BE2C (cell line): ENCODE measurements around the gene TUBB4B.

ENCODE experiments used
- DNase-seq: peaks from one replicate; pipeline ENCODE4 v3.0.0-alpha.2; 2020
- H3K27me3 ChIP-seq: fragments of 250-450 bp; sonication (Bioruptor Pico); 2 replicates; pipeline ENCODE4 v1.5.1; 2020; ENCODE audit warnings: mild to moderate bottlenecking
- H3K36me3 ChIP-seq: fragments of 250-450 bp; sonication (Bioruptor Pico); 2 replicates; pipeline ENCODE4 v1.5.1; 2020; ENCODE audit warnings: mild to moderate bottlenecking
- H3K4me1 ChIP-seq: fragments of 250-450 bp; sonication (Bioruptor Pico); 2 replicates; pipeline ENCODE4 v1.5.1; 2020
- H3K4me3 ChIP-seq: 2 replicates; pipeline ENCODE4 v1.5.1; 2011; ENCODE audit warnings: low read depth, low read length
- H3K9me3 ChIP-seq: fragments of 250-450 bp; sonication (Bioruptor Pico); 2 replicates; pipeline ENCODE4 v1.5.1; 2020
- CTCF ChIP-seq: IDR thresholded peaks from 2 replicates; pipeline ENCODE4 v1.5.1; 2012; ENCODE audit warnings: mild to moderate bottlenecking, low read depth, low read length

TUBB4B gene

GRCh38 chr9:137219757-137220316 lies 21.2 kb upstream of the TUBB4B start:
- H3K4me1 ChIP-seq, result peaks cover 16% of the 10 kb centered on the region
- H3K27me3 ChIP-seq, result no peaks in the 10 kb centered on the region
- no peaks in the 10 kb centered on the region for H3K36me3 ChIP-seq
- no peak for DNase-seq
- no peak overlapping the region for H3K4me3 ChIP-seq
- no peak for TF ChIP-seq CTCF
- H3K9me3 ChIP-seq, result no peaks in the 10 kb centered on the region

GRCh38 chr9:137220317-137221094 lies 20.6 kb upstream of the TUBB4B start:
- no peaks in the 10 kb centered on the region for H3K36me3 ChIP-seq
- no peak for DNase-seq
- no peak overlapping the region for H3K4me3 ChIP-seq
- no peak for TF ChIP-seq CTCF
- no peaks in the 10 kb centered on the region for H3K27me3 ChIP-seq
- no peaks in the 10 kb centered on the region for H3K9me3 ChIP-seq
- peaks cover 16% of the 10 kb centered on the region for H3K4me1 ChIP-seq

GRCh38 chr9:137221095-137221505 lies 20.0 kb upstream of the TUBB4B start:
- Histone ChIP-seq H3K36me3 (no peaks in the 10 kb centered on the region), H3K4me3 (no peak overlapping the region), H3K27me3 (no peaks in the 10 kb centered on the region), H3K9me3 (no peaks in the 10 kb centered on the region), H3K4me1 (peaks cover 16% of the 10 kb centered on the region)
- TF ChIP-seq CTCF, result no peak
- DNase-seq, result no peak

GRCh38 chr9:137221506-137222111 lies 19.5 kb upstream of the TUBB4B start:
- TF ChIP-seq CTCF, result no peak
- H3K4me1 ChIP-seq, result peaks cover 16% of the 10 kb centered on the region
- peak overlapping the region; percentile 33 for H3K4me3 ChIP-seq
- no peaks in the 10 kb centered on the region for H3K9me3 ChIP-seq
- DNase-seq, result no peak
- H3K36me3 ChIP-seq, result no peaks in the 10 kb centered on the region
- no peaks in the 10 kb centered on the region for H3K27me3 ChIP-seq

GRCh38 chr9:137222190-137223077 lies 18.7 kb upstream of the TUBB4B start, which contains the start of gene RNF208:
Gene RNF208 (minus strand): TSS chr9:137222240. CDS start chr9:137221212, 1,028 bp downstream.
- H3K9me3 ChIP-seq, result no peaks in the 10 kb centered on the region
- peak within 1 kb of the TSS; percentile 90 for H3K4me3 ChIP-seq
- no peak for DNase-seq
- H3K36me3 ChIP-seq, result no peaks in the 10 kb centered on the region
- H3K4me1 ChIP-seq, result peaks cover 16% of the 10 kb centered on the region
- no peaks in the 10 kb centered on the region for H3K27me3 ChIP-seq
- TF ChIP-seq CTCF, result no peak
